GM21717 (cell line): ENCODE data around the gene ZNF280A.
A peak's percentile ranks its signal among the peaks of the same experiment; 100 is the strongest.
"Not testable (repeated sequence)": the region's sequence is repeated elsewhere in the genome, so short reads cannot be mapped to it uniquely, and the experiment has no call there.

Experiments used
- ATAC-seq: cut with Tn5 transposase; IDR thresholded peaks from one replicate; pipeline ENCODE4 v1.9.1; 2021; ENCODE audit warnings: mild to moderate bottlenecking, moderate library complexity; ENCODE audit not compliant: unreplicated experiment

The ZNF280A gene

DNA sequence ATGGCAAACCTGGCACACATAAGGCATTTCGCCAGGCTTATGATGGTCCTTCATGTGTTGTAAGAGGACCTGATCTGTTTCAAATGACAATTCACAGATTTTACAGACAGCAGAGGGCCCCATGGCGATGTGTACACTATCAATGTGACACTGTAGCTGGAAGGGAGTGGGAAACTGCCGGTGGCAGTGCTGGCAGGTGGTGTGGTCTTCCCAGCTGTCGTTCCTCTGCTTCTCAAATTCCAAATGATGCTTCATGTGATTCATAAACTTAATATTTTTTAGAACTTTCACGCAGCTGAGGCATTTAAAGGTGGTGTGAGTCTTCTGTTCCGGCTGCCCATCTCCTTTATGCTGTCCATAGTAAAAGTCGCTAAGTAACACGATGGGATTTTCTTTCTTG is 5.6 kb downstream of the ZNF280A start:
- not testable (repeated sequence) for ATAC-seq

DNA sequence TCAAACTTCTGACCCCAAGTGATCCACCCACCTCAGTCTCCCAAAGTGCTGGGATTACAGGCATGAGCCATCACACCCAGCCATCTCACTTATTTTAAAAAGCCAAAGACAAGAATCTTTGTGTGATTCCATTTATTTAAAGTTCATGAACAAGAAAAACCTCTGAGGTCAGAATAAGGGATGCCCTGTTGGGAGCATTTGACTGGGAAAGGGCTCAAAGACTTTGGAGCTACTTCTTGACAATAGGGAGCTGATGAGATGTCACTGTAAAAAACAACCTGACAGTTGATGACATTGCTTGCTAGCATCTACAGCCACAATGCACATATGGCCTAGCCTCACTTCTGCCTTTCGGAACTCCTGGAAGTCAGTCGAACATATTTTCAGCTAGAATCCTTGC is 6.5 kb downstream of the ZNF280A start:
- no peak for ATAC-seq

DNA sequence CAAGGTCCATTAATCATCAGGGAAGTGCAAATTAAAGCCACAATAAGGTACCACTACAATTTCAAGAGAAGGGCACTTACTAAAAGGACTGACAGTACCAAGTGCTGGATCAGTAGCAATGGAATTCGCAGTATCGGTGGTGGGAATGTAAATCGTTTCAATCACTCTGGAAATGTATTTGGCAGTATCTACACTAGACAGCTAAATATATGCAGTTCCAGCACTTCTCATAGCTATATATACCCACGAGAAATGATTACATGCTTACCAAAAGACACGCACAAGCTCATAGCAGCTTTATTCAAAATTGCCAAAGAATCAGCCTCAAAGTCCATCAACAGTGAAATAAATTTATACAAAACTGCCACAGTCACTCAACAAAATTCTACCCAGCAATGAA is 7.1 kb downstream of the ZNF280A start:
- ATAC-seq = no peak

DNA sequence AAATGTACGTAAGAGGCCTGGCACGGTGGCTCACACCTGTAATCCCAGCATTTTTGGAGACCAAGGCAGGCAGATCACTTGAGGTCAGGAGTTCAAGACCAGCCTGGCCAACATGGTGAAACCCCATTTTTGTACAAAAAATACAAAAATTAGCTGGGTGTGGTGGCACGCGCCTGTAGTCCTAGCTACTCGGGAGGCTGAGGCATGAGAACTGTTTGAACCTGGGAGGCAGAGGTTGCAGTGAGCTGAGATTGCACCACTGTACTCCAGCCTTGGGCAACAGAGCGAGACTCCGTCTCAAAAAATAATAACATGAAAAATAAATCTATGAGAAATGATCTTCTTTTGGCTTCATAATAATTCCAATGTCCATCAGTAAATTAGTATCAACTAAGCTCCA is 9.2 kb downstream of the ZNF280A start:
- ATAC-seq = not testable (repeated sequence)

DNA sequence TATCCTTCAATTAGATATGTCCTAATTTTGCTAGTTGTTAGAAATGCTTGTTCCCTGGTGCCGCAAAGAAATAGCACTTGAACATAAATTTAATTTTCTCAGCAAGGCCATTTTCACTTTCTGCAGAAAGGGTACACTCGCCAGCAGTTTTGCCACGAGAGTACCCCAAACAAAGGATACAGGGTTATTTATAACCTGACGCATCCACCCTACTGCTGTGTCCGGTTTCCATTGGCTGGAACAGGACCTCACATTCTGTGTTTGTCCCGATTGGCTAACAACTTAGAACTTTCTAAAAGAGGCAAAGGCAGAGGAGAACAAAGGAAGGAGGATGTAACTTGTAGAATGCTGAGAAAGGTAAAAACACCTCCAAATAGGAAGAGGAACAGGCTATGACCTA is 10.2 kb downstream of the ZNF280A start:
- not testable (repeated sequence) for ATAC-seq

DNA sequence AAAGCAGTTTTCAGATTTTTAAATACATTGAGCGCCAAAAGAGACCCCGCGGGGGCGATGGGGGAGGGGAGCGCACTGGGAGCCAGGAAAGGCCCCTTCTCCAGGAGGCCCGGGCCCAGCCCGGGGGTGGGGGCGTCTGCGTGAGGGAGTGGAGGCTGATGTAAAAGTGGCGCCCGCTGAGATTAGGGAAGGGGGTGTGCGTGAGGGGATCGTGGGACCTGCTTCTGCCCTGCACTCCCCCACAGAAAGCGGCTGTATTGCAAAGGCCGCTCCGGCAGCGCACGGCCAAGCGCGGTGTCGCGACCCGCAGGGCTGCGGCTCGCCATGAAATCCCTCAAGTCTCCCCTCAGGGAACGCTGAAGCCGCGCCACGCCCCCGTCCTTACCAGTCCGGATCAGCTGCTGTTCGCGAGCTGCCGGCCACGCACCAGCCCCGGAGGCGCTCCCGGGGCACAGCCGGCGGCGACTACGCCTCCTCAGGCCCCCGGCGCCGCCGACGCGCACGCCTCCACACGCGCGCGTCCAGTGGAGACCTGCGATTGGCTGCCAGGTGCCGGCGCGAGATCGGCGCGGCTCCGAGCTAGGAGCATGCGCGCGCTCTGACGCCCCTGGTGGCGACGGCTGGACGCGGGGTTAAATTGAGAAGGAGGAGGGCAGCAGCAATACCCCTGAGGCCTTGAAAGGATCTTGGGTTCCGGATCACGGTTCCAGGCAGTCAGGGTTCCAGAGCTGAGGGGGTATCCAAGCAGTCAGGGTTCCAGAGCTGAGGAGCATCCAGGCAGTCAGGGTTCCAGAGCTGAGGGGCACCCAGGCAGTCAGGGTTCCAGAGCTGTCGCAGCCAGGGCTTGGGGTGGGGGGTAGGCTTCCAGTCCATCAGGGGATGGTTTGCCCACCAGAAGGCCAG is 11.5 kb downstream of the ZNF280A start, which contains the start of gene ZNF280B:
ZNF280B (minus strand) TSS at position 469 of the 903 bp plus-strand sequence. CDS start 19,344 bp downstream, outside the sequence.
- ATAC-seq = peak; percentile 74

DNA sequence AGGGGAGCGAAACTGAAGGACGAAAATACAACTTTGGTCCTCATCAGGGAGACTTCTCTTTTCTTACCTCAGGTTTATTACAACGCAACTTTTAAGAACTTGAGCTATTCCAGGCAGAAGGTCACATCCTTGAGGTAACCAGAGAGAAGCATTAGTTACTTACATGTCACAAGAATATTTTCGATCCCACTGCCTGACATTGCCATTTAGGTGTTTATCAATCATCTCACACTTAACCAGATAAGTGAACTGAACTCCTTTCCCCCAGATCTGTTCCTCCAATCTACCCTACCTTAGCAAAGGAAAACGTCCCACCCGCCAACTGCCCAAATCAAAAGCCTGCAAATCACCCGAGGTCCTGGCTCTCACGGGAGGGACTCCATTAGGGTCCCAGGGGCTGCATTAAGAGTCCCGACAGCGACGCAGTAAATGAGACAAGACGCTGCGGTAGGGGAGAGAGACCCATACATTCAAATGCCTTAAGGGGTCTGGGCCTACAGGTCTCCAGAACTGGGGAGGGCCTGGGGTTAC is 12.3 kb downstream of the ZNF280A start:
- no peak for ATAC-seq

DNA sequence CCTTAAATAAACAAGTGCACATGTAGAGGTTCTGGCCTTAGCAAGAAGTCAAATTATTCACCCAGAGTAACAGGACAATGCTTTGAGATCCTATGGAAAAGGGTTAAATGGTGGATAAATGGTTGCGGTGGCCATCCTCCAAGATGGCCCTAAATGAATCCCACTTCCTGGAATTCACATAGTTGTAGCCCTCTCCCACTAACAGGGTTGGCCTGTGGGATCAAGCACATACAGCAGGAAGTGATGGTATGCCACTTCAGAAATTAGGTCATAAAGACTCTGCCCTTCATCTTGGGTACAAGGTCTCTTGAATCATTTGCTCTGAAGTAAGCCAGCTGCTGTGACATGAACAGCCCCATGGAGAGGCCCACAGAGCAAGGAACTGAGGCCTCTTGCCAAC is 13.3 kb downstream of the ZNF280A start:
- ATAC-seq = no peak

DNA sequence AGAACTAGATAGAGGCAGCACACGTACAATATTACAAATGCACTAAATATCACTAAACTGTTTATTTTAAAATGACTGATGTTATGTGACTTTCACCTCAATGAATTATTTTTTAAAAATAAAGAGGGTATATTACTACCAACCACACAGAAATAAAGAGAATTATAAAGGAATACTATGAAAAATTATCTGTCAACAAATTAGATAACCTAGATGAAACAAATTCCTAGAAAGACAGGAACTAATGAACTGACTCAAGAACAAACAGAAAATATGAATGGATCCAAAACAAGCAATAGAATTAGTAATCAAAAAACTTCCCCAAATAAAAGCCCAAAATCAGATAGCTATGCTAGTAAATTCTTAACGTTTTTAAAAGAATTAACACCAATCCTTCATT is 21.8 kb downstream of the ZNF280A start:
- no peak for ATAC-seq

DNA sequence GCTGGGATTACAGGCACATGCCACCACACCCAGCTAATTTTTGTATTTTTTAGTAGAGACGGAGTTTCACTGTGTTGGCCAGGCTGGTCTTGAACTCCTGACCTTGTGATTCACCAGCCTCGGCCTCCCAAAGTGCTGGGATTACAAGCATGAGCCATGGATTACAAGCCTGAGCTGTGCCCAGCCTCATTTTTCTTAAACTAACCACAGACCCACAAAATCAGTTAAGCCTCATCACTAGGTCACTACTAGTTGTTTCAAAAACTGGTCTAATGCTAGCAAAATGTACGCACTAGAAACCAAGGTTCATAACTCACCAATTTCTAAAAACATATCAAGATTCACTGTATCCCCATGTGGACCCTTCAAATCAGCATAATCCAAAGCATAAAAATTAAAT is 28.5 kb downstream of the ZNF280A start:
- not testable (repeated sequence) for ATAC-seq

DNA sequence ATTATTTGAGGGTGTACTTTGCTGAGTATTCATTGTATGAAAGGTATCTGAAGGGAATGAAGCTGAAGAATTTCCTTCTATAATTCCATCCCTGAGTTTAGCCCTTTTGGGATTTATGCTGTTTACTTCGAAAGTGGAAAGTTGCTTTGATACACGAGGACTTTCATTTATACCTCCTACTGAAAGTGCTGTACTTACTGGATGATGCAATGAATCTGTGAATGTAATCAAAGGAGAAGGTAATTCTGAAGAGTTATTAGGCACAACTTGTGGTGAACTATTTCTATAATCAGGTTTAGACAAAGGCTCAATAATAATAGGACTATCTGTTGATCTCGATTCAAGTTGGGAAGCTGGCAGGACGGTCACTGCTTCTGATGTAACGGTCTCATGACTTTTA is 31.3 kb downstream of the ZNF280A start:
- ATAC-seq = no peak

DNA sequence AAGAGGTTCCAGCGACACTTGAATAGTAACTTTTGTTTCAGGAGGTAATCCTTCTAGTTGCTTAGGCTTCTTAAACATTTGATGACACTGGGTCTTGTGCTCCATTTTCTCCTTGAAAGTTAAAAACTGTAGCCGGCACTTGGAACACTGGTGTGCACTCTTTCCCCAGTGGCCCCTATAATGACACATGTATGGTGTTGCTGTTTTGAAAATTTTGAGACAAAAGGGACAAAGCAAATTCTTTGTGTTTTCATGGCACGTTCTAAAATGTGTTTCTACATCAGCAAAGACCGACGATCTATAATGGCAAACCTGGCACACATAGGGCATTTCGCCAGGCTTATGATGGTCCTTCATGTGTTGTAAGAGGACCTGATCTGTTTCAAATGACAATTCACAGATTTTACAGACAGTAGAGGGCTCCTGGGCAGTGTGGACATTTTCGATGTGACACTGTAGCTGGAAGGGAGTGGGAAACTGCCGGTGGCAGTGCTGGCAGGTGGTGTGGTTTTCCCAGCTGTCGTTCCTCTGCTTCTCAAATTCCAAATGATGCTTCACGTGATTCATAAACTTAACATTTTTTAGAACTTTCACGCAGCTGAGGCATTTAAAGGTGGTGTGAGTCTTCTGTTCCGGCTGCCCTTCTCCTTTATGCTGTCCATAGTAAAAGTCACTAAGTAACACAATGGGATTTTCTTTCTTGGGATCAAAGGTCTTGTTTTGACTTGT is 32.0 kb downstream of the ZNF280A start:
- ATAC-seq = no peak

DNA sequence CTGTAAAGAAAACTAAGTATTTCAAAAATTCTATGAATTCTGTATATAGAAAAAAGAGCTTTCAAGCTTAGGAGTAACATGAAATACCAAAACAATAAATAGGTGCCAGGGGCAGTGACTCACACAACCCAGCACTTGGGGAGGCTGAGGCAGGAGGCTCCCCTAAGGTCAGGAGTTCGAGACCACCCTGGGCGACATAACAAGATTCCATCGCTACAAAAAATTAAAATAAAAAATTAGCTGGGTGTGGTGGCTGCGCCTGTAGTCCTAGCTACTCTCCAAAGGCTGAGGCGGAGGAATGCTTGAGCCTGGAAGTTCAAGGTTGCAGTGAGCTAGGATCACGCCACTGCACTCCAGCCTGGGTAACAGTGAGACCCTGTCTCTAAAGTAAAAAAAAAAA is 33.0 kb downstream of the ZNF280A start:
- no peak for ATAC-seq

DNA sequence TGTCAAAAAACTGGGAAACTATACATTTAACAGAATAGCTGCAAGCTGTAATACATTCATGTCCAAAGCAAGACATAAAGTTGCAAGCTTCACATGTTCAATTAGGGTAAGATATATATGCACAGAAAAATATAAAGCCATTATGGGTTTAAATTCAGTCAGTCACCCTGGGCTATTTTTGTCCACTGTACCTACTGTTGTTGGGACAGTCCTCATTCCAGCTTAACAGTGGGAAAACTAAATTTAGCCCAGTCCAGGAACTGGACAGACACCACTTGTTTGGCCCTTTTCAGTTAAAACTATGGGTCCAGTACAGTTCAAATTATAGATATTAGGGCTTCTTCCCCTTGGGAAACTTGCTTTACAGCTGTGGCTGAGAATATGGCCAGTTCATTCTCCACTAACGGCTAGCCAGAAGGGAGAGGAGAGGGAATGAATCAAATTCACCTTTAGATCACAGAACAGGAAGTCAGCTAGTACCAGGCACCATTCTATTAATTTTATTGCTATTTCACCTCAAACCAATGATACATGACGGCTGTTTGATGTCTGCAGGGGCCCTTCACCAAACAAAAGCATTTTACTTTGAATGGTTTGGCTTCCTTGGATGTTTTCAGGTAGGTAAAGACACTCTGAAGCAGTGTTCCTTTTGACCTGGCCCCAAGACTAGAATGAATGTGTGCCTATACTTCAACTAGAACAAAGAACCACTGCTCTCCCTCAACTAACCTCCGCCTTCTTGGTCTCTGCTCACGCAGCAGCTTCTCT is 33.8 kb downstream of the ZNF280A start:
- ATAC-seq = no peak

DNA sequence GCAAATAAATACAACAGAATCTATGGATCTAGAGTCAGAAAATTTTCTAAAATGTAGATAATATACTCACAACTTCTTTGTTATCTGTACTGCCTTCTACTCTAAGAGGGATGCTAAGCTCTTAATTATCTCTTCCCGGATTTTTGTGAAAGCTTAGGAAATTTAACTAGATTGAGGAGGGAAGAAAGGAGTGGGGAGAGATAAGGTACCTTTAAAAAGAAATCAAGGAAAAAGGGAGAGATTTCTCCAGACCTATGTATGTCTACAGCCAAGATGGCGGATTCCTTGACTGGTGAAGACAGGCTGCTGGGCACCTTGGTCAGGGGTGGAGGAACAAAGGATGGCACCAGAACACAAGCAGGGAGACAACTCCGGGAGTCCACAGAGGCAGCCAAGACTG is 34.5 kb downstream of the ZNF280A start:
- no peak for ATAC-seq

DNA sequence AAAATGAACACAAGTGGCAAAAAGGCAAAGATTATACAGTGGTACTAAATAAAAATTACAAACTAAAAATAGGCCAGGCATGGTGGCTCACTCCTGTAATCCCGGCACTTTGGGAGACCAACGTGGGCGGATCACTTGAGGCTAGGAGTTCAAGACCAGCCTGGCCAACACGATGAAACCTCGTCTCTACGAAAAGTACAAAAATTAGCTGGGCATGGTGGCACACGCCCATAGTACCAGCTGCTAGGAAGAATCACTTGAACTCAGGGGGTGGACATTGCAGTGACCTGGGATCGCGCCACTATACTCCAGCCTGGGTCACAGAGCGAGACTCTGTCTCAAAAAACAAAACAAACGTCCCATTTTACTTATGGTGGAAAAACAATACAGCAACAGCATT is 36.0 kb downstream of the ZNF280A start:
- no peak for ATAC-seq

DNA sequence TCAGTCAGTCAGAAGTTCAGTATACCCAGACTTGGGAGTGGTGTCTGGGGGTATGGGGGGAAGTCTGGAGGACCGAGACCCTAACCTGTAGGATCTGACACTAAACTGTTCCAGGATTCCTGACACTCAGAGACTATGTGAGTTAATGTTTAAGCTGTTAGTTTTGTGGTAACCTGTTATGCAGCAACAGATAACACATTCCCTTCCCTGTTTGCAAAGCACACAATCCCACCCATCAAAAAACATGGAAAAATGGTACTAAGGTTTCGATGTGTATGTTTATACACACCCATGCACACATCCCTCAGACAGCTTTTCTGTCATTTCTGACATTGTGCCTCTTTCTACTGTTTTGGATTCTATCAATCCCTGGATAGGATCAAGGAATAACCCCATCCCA is 39.1 kb downstream of the ZNF280A start:
- ATAC-seq = no peak

DNA sequence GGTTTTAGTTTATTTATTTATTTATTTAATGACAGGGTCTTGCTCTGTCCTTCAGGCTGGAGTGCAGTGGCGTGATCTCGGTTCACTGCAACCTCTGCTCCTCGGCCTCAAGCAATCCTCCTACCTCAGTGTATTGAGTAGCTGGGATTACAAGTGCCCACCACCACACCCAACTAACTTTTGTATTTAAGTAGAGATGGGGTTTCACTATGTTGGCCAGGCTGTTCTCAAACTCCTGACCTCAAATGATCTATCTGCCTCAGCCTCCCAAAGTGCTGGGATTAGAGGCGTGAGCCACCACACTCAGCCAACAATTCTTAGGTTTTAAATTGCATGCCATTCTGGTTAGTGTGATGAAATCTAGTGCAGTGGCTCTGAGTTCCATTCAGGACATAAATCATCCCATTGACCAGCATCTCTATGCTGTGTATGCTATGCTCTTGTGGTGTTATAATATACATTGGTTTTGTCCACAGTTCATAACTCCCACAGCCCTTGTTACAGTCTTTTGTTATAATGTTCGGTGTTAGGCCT is 40.0 kb downstream of the ZNF280A start:
- no peak for ATAC-seq

DNA sequence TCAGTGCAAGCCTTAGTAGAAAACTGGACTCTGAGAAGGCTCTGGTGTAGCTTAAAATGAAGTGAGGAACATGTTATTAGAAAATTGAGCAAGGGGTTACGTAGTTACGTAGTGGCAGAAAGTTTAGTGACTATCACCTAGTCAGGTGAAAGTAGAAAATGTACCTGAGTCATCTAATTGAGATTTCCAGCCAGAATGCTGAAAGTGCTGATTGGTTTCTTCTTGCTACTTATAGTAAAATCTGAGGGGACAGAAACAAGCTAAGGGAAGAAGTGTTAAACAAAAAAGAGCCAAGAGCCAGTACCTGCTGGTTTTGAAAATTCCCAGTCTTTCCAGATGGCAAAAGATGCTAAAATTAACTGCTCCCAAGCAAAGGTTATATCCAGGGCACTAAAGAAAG is 41.0 kb downstream of the ZNF280A start:
- no peak for ATAC-seq

DNA sequence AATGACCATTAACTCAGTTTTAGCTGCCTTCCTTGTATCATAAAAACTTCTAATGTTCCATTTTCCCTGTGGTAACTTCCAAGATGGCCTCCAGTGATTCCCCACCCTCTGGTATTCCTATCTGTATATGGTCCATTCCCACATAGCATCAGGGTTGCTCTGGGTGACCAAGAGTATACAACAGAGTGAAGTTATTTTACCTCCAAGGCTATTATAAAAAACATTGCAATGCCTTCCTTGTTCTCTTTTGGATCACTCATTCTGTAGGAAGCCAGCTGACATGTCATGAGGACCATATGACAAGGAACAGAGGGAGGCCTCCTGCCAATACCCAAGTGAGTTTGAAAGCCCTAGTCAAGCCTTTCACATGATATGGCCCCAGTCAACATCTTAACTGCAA is 41.6 kb downstream of the ZNF280A start:
- ATAC-seq = no peak

DNA sequence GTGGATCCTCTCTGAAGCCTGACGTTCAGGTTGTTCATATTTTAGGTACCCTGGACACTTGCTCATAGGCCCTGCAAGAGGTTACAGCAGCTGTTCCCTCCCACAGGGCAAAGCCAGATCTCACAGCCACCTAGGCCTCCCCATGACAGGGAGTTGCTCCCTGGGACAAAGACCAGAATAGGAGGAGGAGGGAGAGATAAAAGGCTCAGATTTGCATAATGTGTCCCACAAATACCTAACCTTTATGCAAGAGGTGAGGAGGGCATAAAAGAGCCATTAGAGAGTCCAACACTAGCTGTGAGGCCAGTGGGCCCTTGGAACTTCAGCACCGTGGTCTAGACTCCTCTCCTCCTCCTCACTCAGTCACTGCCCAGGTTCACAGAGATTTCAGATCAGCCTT is 45.3 kb downstream of the ZNF280A start:
- ATAC-seq = no peak
